Bladder microvascular endothelial cell (primary cell): Measurements from ENCODE around the gene PFKFB2. TPM values are rescaled to one million over a fixed set of nuclear protein-coding genes. Genes with fewer than 3 reads are reported as not detected.

Source experiments
- total RNA-seq: library from RNA; depleted of rRNA; stranded (reverse); fragments of >200 nt; gene quantifications from 2 replicates; pipeline ENCODE4 v1.2.3, GENCODE V29; 2014

PFKFB2 gene
- 0.49 and 0.82 TPM in 2 replicates for total RNA-seq

GRCh38 chr1:207052911-207053769 is at the start of gene PFKFB2:
Gene PFKFB2, plus strand, starts transcription at chr1:207053275. Its CDS starts 1,443 bp downstream, at chr1:207054718.

GRCh38 chr1:207032528-207033017 is 20.5 kb upstream of the PFKFB2 start, which contains the start of gene C1orf116:
Gene C1orf116, minus strand, starts transcription at chr1:207032756. Its CDS starts 5,158 bp downstream, at chr1:207027598.

GRCh38 chr1:207051191-207051943 is 1.7 kb upstream of the PFKFB2 start, which contains the start of gene YOD1:
Gene YOD1, minus strand, starts transcription at chr1:207051208. Its CDS starts 178 bp downstream, at chr1:207051030.

GRCh38 chr1:207088701-207089626 is 35.9 kb downstream of the PFKFB2 start, which contains the start of gene C4BPB:
Gene C4BPB, plus strand, starts transcription at chr1:207088860. Its CDS starts 672 bp downstream, at chr1:207089532.

GRCh38 chr1:207103892-207104373 is 50.9 kb downstream of the PFKFB2 start, which contains the start of gene C4BPA:
Gene C4BPA, plus strand, starts transcription at chr1:207104233. Its CDS starts 8,793 bp downstream, at chr1:207113026.

Other genes with a start within 250 kb of the PFKFB2 start
- gene IL20, start 187.7 kb upstream of the PFKFB2 start, total RNA-seq, result not detected in 2 replicates
- gene IL24, start 155.8 kb upstream of the PFKFB2 start, total RNA-seq, result not detected in 2 replicates
- not detected in 2 replicates for gene FCMR, start 131.3 kb upstream of the PFKFB2 start, total RNA-seq
- not detected in 2 replicates for gene PIGR, start 106.8 kb upstream of the PFKFB2 start, total RNA-seq
- gene FCAMR, start 82.8 kb upstream of the PFKFB2 start, total RNA-seq, result not detected in 2 replicates
- under 0.01 TPM in 1 of 2 replicates, not detected in the other for gene C1orf116, start 20.5 kb upstream of the PFKFB2 start, total RNA-seq
- gene YOD1, start 2.1 kb upstream of the PFKFB2 start, total RNA-seq, result 4.4 and 6.4 TPM in 2 replicates
- not detected in 2 replicates for gene C4BPB, start 35.6 kb downstream of the PFKFB2 start, total RNA-seq
- gene C4BPA, start 51.0 kb downstream of the PFKFB2 start, total RNA-seq, result not detected in 2 replicates